ENCODE data around the gene HIF1A. TPM values are rescaled to one million over a fixed set of nuclear protein-coding genes. Genes with fewer than 3 reads are reported as not detected.
"Not testable (repeated sequence)": the region's sequence is repeated elsewhere in the genome, so short reads cannot be mapped to it uniquely, and the experiment has no call there.

HIF1A gene
- total RNA-seq, 1 donor from 2014 or later: 130 TPM

DNA sequence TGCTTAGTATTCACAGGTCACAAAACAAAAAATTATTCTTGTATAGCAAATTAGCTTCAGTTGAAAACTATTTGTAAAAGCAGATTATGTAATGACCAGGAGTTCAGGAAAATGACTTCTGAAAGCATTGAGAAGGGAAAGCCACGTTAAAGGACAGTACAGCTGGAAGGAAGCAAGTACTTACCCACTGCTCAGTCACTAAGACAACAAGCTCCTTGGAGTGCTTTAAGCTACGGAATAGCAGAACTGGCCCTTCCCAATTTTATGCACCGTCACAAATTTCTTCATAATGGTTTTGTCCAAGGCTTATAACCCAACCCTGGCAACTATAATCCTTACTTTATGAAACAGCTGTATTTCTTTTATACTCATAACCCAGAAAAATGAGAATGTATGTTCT lies 54.0 kb downstream of the HIF1A start:
- no peak for DNase-seq

DNA sequence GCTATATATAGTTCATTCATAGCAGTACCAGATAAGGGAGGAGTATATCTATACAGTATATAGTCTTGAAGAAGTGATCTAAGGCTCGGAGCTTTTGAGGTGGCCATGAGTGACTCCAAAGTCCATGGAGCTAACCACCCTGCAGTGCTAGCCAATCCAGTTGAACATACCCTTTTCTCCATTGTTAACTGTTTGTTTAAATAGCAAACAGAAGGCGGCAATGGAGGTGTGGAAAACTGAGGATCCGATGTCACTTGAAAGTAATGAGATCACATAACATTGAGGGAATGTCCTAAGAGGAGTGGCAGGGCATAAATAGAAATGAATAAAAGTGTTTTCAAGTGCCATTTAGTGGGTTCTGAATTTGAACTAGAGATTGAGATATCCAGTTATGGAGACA lies 54.6 kb downstream of the HIF1A start:
- DNase-seq: no peak

DNA sequence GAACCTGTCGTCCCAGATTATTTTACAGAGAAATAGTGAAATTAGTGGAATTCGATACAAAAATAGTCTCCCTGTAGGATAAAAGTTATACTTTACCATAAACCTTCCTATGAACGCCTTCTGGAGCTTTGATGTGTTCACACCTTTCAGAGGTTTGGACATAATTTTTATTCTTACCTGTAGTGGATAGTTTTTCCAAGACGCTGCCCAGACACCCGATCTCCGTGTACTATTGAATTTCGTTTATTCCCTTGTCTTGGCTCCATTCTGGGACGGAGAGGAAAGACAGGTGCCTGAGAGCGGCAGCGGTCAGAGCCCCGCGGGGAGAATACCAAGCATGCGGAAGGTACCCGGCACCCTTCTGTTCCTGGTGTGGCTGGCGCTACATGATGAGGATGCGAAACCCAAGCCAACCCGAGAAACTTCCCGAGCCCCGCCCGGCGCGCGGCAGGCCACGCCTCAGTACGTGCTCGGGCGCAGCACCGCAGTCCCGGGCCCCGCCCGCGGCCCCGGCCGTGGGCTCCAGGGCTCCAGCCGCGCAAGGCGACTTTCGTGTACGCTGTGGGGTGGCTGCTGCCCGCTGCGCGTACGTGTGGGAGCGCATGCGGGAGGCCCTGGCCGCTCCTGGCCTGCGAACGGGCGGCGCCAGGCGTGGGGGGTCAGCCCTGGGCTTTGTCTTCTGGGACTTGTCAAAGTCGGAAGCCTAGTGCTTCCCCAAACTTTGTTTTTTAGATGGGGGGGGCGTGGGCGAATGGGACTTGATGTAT lies 55.6 kb downstream of the HIF1A start:
- peak; percentile 34 for DNase-seq

DNA sequence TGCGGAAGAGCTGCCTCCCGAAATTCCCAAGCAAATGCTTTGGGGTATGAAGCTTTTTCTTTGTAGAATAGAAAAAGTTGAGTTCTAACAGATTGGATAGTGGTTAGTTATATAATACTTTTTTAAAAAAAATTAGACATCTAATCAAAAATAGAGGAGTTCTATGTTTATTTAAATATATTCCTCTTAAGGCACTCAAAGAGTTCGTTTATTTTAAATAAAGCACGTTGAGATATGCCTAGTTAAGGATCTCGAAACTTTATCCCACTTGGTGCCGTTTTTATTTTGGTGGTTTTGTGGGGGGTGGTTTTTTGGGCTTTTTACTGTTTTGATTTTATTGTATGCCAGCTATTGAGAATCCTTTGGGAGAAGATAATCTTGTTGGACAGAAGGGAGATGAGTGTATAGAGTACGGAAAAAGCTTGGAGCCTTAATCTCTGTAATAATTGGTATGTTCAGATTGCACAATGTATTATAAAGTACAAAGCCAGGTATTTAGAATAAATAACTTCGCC lies 56.2 kb downstream of the HIF1A start:
- DNase-seq: no peak

DNA sequence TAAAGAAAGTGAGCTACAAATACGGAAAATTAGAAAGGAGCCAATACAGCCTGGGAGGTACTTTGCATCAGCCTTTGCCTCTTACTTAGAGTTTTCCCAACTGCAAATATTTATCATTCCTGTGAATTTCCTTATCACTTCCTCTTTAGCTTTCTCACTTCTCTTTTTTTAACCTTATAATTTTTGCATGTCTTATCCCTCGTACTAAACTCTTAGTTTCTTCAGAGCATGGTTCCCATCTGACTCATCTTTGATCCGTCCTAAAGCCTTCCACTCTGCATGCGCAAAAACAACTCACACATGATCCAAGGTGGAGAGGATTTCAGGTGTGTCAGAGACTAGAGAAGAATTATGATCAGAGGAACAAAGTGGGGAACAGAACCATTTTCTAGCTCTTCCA lies 57.3 kb downstream of the HIF1A start:
- no peak for DNase-seq

DNA sequence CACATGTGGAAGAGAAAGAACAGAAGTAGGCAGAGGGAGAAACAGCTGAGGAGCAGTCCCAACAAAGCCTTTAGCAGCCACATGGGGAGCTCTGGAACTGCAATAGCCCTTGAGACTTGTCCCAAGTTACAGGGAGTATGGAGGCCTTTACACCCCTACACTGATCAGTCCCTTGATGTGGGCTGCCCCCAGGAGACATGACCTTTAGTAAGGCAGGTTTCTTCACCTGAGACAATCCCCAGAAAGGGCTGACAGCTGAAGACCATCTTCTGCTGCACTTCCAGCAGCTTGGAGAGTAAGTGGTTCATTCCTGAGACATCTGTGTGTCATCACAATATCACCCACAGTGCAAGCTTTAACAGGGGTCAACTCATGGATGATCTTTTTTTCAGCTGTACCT lies 58.3 kb downstream of the HIF1A start:
- no peak for DNase-seq

DNA sequence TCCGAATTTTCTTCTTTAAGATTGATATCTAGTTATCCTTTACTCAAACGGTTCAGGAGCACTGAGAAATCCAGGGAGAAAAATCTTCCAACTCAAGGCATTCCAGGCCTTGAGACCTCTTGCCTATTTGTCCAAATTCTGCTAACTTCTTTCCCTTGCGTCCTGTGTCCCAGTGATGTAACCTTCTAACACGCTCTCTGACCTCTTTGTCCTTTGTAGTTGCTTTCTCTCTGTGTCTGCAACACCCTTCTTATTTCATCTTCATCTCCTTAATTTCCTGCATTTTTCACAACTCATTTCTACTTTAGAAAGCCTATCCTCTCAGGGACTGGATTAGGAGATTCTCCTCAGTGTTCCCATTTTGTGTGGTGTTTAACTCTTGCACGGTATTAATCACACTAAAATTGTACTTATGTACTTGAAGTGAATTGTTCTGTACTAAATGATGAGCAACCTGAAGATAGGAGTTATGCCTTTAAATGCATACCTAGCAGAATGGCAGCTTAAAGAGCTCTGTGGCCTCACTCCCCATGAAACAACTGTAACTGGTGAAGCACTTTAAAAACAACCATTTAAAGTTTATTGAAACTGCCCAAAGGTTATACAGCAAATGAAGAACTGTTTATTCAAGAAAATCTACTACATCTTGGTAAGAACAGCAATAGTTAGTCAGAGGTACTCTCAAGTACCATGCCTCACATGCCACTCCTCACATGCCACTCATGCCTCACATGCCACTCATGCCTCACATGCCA lies 59.5 kb downstream of the HIF1A start:
- DNase-seq: no peak

DNA sequence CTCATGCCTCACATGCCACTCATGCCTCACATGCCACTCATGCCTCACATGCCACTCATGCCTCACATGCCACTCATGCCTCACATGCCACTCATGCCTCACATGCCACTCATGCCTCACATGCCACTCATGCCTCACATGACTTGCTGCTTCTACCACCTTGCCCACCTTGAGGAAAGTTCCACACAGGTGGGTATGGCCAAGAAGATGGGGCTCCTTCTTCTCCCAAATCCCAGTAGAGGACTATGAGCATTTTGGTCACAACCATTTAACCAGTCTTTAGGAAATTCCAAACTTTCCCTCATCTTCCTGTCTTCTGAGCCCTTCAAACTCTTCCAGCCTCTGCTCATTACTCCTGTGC lies 60.0 kb downstream of the HIF1A start:
- not testable (repeated sequence) for DNase-seq

DNA sequence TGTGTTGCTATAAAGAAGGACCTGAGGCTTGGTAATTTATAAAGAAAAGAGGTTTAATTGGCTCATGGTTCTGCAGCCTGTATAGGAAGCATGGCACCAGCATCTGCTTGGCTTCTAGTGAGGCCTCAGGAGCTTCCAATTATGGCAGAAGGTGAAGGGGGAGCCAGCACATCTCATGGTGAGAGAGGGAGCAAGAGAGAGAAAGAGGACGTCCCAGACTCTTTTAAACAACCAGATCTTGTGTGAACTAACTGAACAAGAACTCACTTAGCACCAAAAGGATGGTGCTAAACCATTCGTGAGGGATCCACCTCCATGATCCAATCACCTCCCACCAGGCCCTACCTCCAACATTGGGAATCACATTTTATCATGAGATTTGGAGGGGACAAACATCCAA lies 60.8 kb downstream of the HIF1A start:
- DNase-seq: no peak

DNA sequence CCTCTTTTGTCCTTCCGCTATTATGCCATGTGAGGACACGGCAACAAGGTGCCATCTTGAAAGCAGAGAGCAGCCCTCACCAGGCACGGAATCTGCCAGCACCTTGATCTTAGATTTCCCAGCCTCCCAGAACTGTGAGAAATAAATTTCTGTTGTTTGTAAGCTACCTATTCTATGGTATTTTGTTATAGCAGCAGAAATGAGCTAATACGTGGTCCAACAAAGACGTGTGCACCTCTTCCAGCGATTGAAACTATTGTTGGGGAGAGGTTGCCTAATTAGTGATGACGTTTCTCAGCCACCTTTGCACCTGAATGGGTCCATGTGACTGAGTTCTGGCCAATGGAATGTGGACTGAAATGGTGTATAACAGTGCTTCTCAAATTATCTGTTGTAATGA lies 64.6 kb downstream of the HIF1A start:
- no peak for DNase-seq

DNA sequence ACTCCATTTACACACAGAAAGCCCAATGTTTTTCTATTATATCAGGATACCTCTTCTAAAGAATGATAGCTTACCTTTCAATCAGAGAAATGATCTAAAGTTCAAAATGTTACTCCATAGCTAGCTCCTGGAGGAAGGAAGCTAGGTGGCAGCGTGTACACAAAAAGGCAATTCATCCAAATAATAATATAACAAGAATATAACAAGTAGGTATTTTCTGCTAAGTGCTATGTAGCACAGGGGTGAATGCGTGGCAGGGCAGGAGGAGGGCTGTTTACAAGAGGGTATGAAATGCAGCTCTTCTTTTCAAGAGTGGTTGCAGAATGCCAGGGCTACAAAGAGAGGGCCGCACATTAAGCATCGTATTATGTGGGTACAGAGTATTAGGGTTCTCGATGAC lies 66.2 kb downstream of the HIF1A start:
- no peak for DNase-seq

DNA sequence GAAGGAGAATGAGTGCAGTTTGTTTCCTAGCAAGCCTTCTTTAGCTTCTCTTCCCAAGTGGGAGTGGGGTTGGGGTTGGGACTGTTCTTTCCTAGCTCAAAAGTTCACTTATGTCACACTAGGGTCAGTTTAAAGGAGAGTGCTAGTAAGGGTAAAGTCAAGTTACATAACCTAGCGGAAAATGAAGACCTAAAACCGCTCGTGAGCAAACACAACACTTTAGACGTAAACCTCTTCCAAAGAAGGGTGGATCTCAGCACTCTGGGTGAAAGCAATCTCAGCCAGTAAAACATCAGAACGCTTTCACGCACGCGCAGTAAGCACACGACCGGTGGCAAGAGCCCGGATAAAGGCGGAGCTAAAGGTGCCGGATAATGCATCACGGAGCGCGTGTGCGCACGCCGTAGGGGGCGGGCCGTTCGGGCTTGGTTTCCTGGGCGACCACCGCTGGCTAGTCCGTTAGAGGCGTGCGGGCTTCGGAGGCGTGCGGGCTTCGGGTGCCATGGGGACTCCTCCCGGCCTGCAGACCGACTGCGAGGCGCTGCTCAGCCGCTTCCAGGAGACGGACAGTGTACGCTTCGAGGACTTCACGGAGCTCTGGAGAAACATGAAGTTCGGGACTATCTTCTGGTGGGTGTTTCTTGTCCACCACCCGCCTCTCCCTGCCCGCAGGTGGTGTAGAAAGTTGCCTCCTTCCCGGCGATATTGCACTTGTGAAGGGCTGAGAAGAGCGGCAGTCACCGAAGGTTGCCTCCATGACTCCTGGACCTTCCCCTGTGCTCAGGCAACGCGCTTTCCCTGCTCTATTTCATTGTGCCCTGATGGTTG lies 66.9 kb downstream of the HIF1A start, which contains the start of gene SNAPC1:
SNAPC1 (plus strand) TSS at position 462 of the 828 bp plus-strand sequence; CDS start at position 503, 41 bp downstream.
- DNase-seq: peak; percentile 99

DNA sequence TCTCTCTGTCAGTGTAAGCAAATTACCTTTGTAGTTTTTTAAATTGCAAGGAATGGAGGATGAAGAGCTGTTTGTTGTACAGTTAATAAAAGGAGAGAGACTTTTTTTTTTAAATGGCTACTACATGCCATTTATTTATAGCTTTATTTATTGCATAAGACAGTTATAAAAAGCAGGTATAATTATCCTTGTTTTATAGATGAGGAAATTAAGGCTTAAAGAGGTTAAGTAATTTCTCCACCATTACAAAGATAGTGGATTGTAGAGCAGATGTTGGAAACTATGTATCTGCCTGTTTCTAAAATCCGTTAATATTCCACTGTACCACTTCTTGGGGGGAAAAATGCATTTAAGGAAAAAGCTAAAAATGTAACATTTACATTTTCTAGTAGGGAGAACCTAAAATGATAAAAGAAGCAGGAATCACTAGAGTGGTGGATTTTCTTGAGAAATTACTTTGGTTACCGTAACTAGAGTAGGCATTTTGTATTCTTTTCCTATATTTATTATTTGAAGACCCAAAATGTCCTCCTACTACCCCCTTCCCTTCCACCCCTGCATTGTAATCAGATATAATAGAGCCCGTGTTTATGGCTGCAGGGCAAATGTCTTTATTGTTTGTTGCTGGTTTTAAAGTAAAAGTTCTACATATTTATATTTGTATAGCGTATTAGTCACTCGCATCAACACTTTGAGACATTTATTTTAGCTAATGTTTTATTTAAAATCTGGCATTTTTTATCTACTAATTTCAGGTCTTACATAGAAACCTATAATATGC lies 69.2 kb downstream of the HIF1A start:
- DNase-seq: no peak

DNA sequence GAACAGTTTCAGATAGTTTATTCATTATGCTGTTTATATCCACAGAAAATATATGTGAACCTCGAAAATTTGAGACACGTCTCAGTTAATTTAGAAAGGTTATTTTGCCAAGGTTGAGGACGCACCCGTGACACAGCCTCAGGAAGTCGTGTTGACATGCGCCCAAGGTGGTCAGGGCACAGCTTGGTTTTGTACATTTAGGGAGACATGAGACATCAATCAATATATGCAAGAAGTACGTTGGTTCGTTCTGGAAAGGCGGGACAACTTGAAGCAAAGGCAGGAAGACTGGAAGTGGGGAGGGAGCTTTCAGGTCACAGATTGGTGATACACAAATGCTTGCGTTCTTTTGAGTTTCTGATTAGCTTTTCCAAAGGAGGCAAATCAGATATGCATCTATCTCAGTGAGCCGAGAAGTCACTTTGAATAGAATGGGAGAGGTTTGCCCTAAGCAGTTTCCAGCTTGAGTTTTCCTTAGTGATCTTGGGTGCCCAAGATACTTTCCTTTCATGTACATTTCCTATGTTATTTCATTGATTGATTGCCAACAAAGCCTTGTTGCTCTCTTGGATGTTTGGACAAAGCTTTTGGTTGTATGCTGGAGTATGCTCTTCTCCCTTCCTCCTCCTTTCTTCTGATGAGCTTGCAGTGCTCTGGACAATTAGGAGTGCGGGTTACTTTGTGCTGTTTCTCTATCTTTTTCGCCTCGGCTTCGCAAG lies 70.1 kb downstream of the HIF1A start:
- no peak for DNase-seq

DNA sequence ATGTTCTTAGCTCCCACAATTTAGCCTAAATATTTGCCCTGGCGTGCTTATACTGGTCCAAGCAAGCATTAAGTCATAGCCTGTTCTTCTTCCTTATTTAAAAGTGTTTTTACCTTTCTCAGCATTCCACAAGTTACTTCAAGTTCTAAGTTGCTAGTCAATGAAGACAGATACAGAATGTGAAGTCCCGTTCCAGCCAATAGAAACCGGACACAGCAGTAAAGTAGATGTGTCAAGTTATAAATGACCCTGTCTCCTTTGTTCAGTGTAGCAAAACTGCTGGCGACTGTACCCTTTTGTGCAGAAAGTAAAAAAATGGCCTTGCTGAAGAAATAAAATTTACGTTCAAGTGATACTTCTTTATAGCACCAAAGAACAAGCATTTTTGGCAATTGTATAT lies 70.8 kb downstream of the HIF1A start:
- DNase-seq: no peak

DNA sequence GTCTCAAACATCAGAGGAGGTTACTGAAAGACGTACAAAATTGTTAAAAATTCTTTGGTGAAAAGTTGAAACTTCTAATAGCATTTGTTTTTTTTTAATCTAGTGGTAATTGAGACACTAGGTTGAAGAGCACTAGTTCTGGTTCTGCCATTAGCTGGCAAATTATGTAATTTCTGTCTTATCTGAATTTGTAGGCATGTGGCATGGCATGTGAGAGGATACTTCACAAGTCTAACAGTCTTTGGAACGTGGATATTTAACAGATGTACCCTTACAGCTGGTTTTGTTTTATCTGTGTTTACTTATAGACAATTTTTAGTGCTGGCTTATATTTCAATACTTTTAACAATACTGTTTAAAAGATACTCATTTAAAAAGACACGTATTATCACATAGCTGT lies 72.9 kb downstream of the HIF1A start:
- DNase-seq: no peak

DNA sequence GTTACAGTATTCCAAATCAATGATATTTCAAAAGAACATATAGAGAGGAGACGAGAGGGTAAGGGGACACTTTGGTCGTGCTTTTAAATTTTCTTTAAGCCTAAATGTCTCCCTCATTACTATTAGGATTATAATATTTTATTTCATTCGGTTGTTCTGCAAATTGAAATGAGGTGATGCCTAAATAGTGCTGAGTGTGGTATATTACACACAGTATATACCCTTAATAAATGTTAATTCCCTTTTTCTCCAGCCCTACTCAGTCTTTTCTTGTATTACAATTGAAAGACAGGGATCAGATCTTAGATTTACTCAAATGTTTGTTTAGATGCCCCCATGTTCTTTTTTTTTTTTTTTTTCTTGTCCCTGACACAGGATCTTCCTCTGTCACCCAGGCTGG lies 74.6 kb downstream of the HIF1A start:
- DNase-seq: no peak

DNA sequence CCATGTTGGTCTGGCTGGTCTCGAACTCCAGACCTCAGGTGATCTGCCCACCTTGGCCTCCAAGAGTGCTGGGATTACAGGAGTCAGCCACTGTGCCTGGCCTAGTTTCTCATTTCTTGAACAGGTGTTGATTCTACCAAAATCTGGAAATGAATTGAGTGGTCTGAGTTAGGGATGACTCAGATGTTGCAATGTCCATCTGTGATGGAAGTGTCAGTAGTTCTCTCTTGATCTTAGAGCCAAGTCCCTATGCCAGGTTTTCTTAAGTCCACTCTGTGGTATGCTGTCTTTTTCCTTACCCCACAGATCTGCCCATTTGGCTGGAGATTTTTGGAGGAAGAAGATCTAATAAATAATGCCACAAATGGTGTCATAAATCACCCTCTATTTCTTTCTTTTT lies 79.5 kb downstream of the HIF1A start:
- no peak for DNase-seq

DNA sequence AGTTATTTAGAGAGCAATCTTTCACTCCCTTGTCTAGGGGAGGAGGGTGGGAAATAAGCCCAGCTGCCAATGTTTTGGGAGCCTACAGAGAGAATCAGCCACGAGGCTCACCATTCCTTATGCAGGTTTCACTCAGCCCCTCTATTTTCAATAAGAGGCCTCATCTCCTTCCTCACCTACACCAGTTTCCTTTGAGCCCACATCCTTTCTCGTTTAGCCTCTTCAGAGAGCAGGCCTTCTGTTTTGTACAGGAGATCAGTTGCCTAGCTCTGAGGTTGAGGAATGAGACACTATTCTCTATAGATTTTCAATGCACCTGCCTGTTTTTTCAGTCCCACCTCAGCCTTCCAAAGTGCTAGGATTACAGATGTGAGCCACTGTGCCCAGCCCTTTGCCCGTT lies 84.8 kb downstream of the HIF1A start:
- no peak for DNase-seq

DNA sequence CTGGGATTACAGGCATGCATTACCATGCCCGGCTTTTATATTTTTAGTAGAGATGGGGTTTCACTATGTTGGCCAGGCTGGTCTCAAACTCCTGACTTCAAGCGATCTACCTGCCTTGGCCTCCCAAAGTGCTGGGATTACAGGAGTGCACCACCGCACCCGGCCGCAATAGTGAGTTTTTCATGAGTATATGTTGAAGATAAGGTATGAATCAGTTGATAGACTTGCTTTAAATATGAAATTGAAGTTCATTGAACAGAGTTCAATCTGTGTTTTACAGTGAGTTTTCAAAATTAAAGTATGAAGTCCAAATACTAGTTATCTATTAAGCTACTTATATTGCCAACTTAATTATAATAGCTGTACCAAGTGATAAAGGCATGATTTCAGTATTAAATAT lies 102.0 kb downstream of the HIF1A start:
- DNase-seq: no peak

All from skin of body (tissue), 2 donors.